Lower lobe of right lung (tissue), 2 donors: Measurements from ENCODE around the gene CCDC92B. TPM values are rescaled to one million over a fixed set of nuclear protein-coding genes. Genes with fewer than 3 reads are reported as not detected.

ENCODE experiments used
- ATAC-seq, 2 donors: fragments of 200-7000 bp; cut with Tn5 transposase; one replicate each; pipeline ENCODE4 v1.9.1; 2020 to 2022; ENCODE audit warnings: mild to moderate bottlenecking in 2 of 2, moderate library complexity in 2 of 2
- DNase-seq: peaks from one replicate; pipeline ENCODE4 v3.0.0-alpha.2; 2020
- H3K27ac ChIP-seq: fragments of 200-600 bp; one replicate; pipeline ENCODE4 v1.8.0; 2022
- H3K27me3 ChIP-seq: fragments of 200-600 bp; one replicate; pipeline ENCODE4 v1.8.0; 2022; ENCODE audit warnings: low read depth
- H3K36me3 ChIP-seq: fragments of 200-600 bp; one replicate; pipeline ENCODE4 v1.8.0; 2022; ENCODE audit warnings: mild to moderate bottlenecking
- H3K4me1 ChIP-seq: fragments of 200-600 bp; one replicate; pipeline ENCODE4 v1.8.0; 2022
- H3K4me3 ChIP-seq: fragments of 200-600 bp; one replicate; pipeline ENCODE4 v1.8.0; 2022; ENCODE audit warnings: mild to moderate bottlenecking
- H3K9me3 ChIP-seq: fragments of 200-600 bp; one replicate; pipeline ENCODE4 v1.8.0; 2022
- CTCF ChIP-seq: fragments of 200-600 bp; IDR thresholded peaks from one replicate; pipeline ENCODE4 v1.8.0; 2022; ENCODE audit warnings: antibody characterized with exemption, mild to moderate bottlenecking
- intact Hi-C: fragments of 100-400 bp; cut with DNase I; formaldehyde crosslinking; loops from one replicate; pipeline ENCODE4 v1.11.0; 2022
- total RNA-seq: library from RNA; stranded (reverse); fragmentation: NEBNext Ultra II Directional; extraction: Animal tissue kit (Norgen Biotek cat#: 25700); gene quantifications from one replicate; pipeline ENCODE4 v1.2.1, GENCODE V29; 2021
- donor health status: DM: no; HTN: yes; CAD: no; lungs with severe emphysema.

The CCDC92B gene
- total RNA-seq, 1 donor from 2014 or later = 0.12 TPM

- no peak for TF ChIP-seq CTCF
- intact Hi-C loops = no loop called here
- peak within 1 kb of the TSS; percentile 86 for H3K27ac ChIP-seq
Observed at GRCh38 chr17:2711608-2712299, 37.7 kb downstream of the CCDC92B start, which contains the start of gene CLUH. Gene CLUH, minus strand, starts transcription at chr17:2711764. Its CDS starts 103 bp downstream, at chr17:2711661.

GRCh38 chr17:2710803-2711607, 38.4 kb downstream of the CCDC92B start:
- Histone ChIP-seq H3K36me3 (no peaks in the 10 kb centered on the region), H3K27ac (peak overlapping the region; percentile 86), H3K9me3 (no peaks in the 10 kb centered on the region), H3K4me1 (peaks cover 53% of the 10 kb centered on the region), H3K27me3 (no peaks in the 10 kb centered on the region), H3K4me3 (peak overlapping the region; percentile 92)
- ATAC-seq (peak; percentile 1 to 2), DNase-seq (peak; percentile 64)
- intact Hi-C loops = no loop called here
- no peak for TF ChIP-seq CTCF

More at GRCh38 chr17:2711608-2712299, 37.7 kb downstream of the CCDC92B start, which contains the start of gene CLUH:
- ATAC-seq = peak; percentile 93 to 95
- no peaks in the 10 kb centered on the region for H3K9me3 ChIP-seq
- no peaks in the 10 kb centered on the region for H3K36me3 ChIP-seq
- peaks cover 53% of the 10 kb centered on the region for H3K4me1 ChIP-seq
- peak within 1 kb of the TSS; percentile 92 for H3K4me3 ChIP-seq
- H3K27me3 ChIP-seq = no peaks in the 10 kb centered on the region
- peak; percentile 99 for DNase-seq

- Histone ChIP-seq H3K36me3 (no peaks in the 10 kb centered on the region), H3K27ac (peak overlapping the region; percentile 86), H3K9me3 (no peaks in the 10 kb centered on the region), H3K27me3 (no peaks in the 10 kb centered on the region), H3K4me1 (peaks cover 53% of the 10 kb centered on the region), H3K4me3 (peak overlapping the region; percentile 92)
- no peak for TF ChIP-seq CTCF
- intact Hi-C loops = no loop called here
- ATAC-seq = no peak
- no peak for DNase-seq
Observed at GRCh38 chr17:2710071-2710802, 39.2 kb downstream of the CCDC92B start.

- TF ChIP-seq CTCF = no peak
- DNase-seq (peak; percentile 81), ATAC-seq (peak; percentile 23 to 31)
- no peaks in the 10 kb centered on the region for H3K9me3 ChIP-seq
- intact Hi-C loops = no loop called here
- H3K36me3 ChIP-seq = peaks cover 3% of the 10 kb centered on the region
- H3K4me1 ChIP-seq = peaks cover 53% of the 10 kb centered on the region
- H3K27me3 ChIP-seq = no peaks in the 10 kb centered on the region
- H3K4me3 ChIP-seq = peak overlapping the region; percentile 15
- peak overlapping the region; percentile 86 for H3K27ac ChIP-seq
Observed at GRCh38 chr17:2709183-2709661, 40.2 kb downstream of the CCDC92B start.

GRCh38 chr17:2708585-2709182, 40.8 kb downstream of the CCDC92B start:
- no peak for ATAC-seq
- Histone ChIP-seq H3K27ac (peak overlapping the region; percentile 86), H3K4me1 (peaks cover 53% of the 10 kb centered on the region), H3K27me3 (no peaks in the 10 kb centered on the region), H3K36me3 (peaks cover 8% of the 10 kb centered on the region), H3K9me3 (no peaks in the 10 kb centered on the region), H3K4me3 (peak overlapping the region; percentile 15)
- TF ChIP-seq CTCF = no peak
- no peak for DNase-seq
- intact Hi-C loops = no loop called here
